Ovary (tissue), 3 donors: ENCODE results near the gene GCN1.

ENCODE experiments used
- POLR2A ChIP-seq: fragments of 450-650 bp; IDR thresholded peaks from one replicate; pipeline ENCODE4 v1.6.1; 2017; ENCODE audit warnings: antibody characterized with exemption, mild to moderate bottlenecking, moderate library complexity
- TF ChIP-seq, protein P1 (sequence below), 3 donors: fragments of 450-650 bp in 2 of 3; fragments of 200-600 bp in 1 of 3; IDR thresholded peaks; one replicate each; pipeline versions ENCODE4 v1.5.1 to v1.8.0; 2016 to 2022; ENCODE audit warnings: antibody characterized with exemption in 3 of 3, mild to moderate bottlenecking in 1 of 3
- donor health status: DM: no; HTN: no; CAD: no.

- TF ChIP-seq, protein P1, sequence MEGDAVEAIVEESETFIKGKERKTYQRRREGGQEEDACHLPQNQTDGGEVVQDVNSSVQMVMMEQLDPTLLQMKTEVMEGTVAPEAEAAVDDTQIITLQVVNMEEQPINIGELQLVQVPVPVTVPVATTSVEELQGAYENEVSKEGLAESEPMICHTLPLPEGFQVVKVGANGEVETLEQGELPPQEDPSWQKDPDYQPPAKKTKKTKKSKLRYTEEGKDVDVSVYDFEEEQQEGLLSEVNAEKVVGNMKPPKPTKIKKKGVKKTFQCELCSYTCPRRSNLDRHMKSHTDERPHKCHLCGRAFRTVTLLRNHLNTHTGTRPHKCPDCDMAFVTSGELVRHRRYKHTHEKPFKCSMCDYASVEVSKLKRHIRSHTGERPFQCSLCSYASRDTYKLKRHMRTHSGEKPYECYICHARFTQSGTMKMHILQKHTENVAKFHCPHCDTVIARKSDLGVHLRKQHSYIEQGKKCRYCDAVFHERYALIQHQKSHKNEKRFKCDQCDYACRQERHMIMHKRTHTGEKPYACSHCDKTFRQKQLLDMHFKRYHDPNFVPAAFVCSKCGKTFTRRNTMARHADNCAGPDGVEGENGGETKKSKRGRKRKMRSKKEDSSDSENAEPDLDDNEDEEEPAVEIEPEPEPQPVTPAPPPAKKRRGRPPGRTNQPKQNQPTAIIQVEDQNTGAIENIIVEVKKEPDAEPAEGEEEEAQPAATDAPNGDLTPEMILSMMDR (IDR thresholded peaks at IDR 0.05), result no peak
- TF ChIP-seq POLR2A, result no peak
Measured at GRCh38 chr12:120221576-120221900, 27.0 kb upstream of the GCN1 start.
